Ishikawa (cell line): ENCODE data around the gene USP47.

Experiments used
- CEBPB ChIP-seq: IDR thresholded peaks from 2 replicates; pipeline ENCODE4 v1.6.1; 2012
- CREB1 ChIP-seq: IDR thresholded peaks from 2 replicates; pipeline ENCODE4 v1.6.1; 2012; ENCODE audit warnings: low read depth
- EGR1 ChIP-seq: IDR thresholded peaks from 2 replicates; pipeline ENCODE4 v1.6.1; 2012
- EP300 ChIP-seq: IDR thresholded peaks from 2 replicates; pipeline ENCODE4 v1.6.1; 2012; ENCODE audit warnings: borderline replicate concordance
- FOXM1 ChIP-seq: IDR thresholded peaks from 2 replicates; pipeline ENCODE4 v1.6.1; 2012; ENCODE audit warnings: low read depth, borderline replicate concordance
- MAX ChIP-seq: IDR thresholded peaks from 2 replicates; pipeline ENCODE4 v1.6.1; 2012
- NFIC ChIP-seq: IDR thresholded peaks from 2 replicates; pipeline ENCODE4 v1.6.1; 2012
- RAD21 ChIP-seq: IDR thresholded peaks from 2 replicates; pipeline ENCODE4 v1.6.1; 2012; ENCODE audit warnings: low read depth
- TAF1 ChIP-seq: IDR thresholded peaks from 2 replicates; pipeline ENCODE4 v1.6.1; 2012; ENCODE audit warnings: low read depth, mild to moderate bottlenecking
- TCF12 ChIP-seq: IDR thresholded peaks from 2 replicates; pipeline ENCODE4 v1.6.1; 2012; ENCODE audit warnings: low read depth
- TEAD4 ChIP-seq: IDR thresholded peaks from 2 replicates; pipeline ENCODE4 v1.6.1; 2012
- USF1 ChIP-seq: IDR thresholded peaks from 2 replicates; pipeline ENCODE4 v1.6.1; 2012
- YY1 ChIP-seq: IDR thresholded peaks from 2 replicates; pipeline ENCODE4 v1.6.1; 2012; ENCODE audit warnings: low read depth
- ZBTB7A ChIP-seq: IDR thresholded peaks from 2 replicates; pipeline ENCODE4 v1.6.1; 2012; ENCODE audit warnings: low read depth
- TF ChIP-seq, protein P1 (sequence below): IDR thresholded peaks from 2 replicates; pipeline ENCODE4 v1.6.1; 2012; ENCODE audit warnings: low read depth, mild to moderate bottlenecking

The USP47 gene

GRCh38 chr11:11963842-11964773 lies 122.3 kb downstream of the USP47 start:
- no peak for TF ChIP-seq ZBTB7A
- no peak for TF ChIP-seq RAD21
- no peak for TF ChIP-seq TAF1
- no peak for TF ChIP-seq TEAD4
- no peak for TF ChIP-seq USF1
- TF ChIP-seq FOXM1: no peak
- no peak for TF ChIP-seq EGR1
- TF ChIP-seq, protein P1, sequence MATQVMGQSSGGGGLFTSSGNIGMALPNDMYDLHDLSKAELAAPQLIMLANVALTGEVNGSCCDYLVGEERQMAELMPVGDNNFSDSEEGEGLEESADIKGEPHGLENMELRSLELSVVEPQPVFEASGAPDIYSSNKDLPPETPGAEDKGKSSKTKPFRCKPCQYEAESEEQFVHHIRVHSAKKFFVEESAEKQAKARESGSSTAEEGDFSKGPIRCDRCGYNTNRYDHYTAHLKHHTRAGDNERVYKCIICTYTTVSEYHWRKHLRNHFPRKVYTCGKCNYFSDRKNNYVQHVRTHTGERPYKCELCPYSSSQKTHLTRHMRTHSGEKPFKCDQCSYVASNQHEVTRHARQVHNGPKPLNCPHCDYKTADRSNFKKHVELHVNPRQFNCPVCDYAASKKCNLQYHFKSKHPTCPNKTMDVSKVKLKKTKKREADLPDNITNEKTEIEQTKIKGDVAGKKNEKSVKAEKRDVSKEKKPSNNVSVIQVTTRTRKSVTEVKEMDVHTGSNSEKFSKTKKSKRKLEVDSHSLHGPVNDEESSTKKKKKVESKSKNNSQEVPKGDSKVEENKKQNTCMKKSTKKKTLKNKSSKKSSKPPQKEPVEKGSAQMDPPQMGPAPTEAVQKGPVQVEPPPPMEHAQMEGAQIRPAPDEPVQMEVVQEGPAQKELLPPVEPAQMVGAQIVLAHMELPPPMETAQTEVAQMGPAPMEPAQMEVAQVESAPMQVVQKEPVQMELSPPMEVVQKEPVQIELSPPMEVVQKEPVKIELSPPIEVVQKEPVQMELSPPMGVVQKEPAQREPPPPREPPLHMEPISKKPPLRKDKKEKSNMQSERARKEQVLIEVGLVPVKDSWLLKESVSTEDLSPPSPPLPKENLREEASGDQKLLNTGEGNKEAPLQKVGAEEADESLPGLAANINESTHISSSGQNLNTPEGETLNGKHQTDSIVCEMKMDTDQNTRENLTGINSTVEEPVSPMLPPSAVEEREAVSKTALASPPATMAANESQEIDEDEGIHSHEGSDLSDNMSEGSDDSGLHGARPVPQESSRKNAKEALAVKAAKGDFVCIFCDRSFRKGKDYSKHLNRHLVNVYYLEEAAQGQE: no peak
- TF ChIP-seq TCF12: no peak

DNA sequence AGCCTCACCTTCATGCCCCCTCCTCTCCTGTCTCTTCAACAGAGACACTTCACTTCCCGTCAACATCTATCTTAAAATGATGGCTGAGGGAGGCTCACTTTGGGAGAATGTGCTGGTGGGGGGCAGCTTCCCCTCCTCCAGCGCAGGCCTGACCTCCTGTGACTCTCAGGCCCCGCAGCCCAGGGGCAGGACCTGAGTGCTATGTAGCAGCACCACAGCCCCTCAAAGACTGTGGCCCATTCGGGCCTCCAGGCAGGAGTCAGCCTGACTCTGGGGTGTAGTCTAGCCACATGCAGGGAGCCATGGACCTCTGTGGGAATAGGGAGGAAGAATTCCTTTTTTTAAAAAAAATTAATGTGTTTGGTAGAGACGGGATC lies 123.0 kb downstream of the USP47 start:
- TF ChIP-seq RAD21: no peak
- no peak for TF ChIP-seq EGR1
- TF ChIP-seq FOXM1: no peak
- no peak for TF ChIP-seq CEBPB
- TF ChIP-seq TAF1: no peak
- no peak for TF ChIP-seq USF1
- TF ChIP-seq MAX: no peak
- TF ChIP-seq TCF12: no peak
- TF ChIP-seq TEAD4: no peak
- TF ChIP-seq NFIC: no peak
- no peak for TF ChIP-seq YY1
- TF ChIP-seq EP300: no peak
- TF ChIP-seq, protein P1: no peak
- TF ChIP-seq ZBTB7A: no peak
- no peak for TF ChIP-seq CREB1

GRCh38 chr11:11965192-11965591 lies 123.4 kb downstream of the USP47 start:
- no peak for TF ChIP-seq TEAD4
- TF ChIP-seq, protein P1: no peak
- no peak for TF ChIP-seq CEBPB
- TF ChIP-seq ZBTB7A: no peak

- TF ChIP-seq MAX (no peak), EP300 (no peak), TEAD4 (no peak), CEBPB (no peak), ZBTB7A (no peak), RAD21 (no peak), YY1 (no peak), TAF1 (no peak), USF1 (no peak), NFIC (no peak)
- TF ChIP-seq, protein P1: no peak
Measured at GRCh38 chr11:11965656-11966353, 124.0 kb downstream of the USP47 start.
